ENCODE measurements around the gene TICRR.

The TICRR gene

DNA sequence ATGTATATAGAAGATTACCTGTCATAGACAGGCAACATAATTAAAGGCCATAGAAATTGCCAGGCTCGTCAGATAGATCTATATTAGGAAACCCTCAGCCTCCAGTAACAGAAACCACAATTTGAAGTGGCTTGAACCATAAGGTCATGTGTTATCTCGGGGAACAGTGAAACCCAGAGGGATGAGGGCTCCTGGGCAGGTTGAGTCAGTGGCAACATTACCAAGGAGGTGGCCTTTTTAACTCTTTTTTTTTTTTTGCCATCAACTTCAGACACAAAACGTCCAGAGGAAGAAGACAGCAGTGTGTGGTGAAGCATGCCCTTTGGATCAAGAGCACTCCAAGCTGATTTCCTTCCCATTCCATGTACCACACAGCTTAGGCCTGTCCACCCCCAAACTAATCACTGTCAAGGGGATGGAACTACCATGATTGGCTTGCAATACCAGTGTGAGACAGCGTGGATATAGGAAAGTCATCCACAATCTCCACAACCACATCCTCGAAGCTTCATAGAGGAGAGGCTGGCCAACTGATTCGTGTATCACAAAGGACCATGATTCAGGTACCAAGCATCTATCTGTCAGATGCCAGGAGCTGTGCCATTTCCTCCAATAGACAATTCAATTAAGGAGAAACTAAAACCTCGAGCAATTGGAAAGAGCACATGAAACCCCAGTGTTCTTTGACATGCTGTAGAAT, 81.0 kb downstream of the TICRR start:
- no peak for DNase-seq

DNA sequence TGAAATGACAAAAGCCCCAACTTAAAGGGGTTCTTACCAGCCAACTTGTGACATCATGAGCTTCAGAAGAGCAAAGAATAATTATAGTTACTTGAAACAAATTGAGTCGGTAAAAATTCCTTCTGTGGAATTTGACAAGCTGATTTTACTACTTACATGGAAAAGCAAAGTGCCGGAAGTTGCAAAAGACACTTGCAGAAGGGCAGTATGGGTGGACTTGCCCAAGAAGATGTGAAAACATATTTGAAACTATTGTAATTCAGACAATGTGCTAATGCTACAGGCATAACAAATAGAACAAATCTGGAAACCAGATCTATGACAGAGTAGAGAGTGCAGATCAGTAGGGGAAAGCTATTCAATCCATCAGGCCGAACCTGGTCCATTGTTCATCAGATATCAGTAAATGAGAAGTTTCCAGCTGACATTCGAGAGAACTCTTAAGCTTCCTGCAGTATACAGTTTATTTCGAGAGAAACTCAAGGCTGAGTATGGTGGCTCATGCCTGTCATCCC, 82.5 kb downstream of the TICRR start:
- DNase-seq, result no peak

DNA sequence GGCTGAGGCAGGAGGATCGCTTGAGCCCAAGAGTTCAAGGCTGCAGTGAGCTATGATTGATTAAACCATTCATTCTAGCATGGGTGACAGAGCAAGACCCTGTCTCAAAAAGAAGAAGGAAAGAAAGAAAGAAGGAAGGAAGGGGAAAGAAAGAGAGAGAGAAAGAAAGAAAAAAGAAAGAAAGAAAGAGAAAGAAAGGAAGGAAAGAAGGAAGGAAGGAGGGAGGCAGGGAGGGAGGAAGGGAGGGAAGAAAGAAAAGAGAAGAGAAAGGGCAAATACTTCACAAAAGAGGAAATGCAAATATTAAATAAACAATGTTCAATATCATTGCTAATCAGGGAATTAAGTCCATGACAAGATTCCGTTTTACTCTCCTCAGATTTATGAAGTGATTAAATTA, 84.0 kb downstream of the TICRR start:
- DNase-seq, result no peak

DNA sequence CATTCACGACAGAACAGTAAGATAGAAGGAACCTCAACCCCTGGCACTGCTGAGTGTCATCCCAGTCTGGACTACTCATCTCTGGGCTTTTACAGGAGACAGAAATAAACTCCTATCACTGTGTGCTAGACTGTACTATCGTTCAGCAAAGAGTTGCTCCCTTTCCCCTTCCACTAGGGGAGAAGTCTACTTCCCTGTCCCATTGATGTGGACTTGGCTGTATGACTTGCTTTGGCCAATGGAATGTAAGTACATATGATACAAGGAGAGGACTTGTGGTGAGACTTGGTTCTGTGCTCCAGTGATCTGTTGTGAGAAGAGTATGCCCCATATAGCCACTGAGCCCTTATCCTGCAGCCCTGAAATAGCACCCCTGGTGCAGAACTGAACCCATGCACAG, 85.3 kb downstream of the TICRR start:
- no peak for DNase-seq

DNA sequence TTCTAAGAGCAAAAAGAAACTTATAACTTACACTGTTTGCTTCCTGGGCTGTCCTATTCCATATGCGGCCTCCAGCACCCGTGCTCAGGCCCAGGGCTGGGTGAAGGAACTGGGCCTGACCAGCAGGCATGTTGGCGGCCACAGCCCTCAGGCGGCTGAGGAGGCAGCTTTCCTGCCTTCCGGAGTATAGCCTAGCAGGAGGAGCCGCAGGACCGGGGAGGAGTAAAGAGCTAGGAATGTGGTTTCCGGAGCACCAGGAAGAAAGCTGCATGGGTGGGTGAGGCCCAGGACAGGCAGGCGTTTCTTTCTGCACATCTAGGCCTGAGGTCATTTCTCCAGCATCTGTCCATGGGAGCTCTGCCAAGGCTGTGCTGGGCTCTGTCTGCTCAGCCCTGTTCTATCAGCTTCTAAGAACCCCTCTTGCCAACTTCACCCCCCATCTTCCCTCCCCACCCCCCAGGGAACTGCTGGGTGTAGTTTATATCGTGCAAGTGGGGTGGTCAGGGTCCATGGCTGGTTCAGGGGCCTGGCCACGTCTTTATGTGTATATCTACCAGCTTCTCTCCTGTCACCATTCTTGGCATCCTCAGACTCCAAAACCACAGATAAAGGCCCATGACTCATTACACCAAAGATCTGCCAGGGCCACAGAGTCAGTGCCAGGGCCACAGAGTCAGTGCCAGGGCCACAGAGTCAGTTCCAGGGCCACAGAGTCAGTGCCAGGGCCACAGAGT, 87.8 kb downstream of the TICRR start:
- no peak for DNase-seq

DNA sequence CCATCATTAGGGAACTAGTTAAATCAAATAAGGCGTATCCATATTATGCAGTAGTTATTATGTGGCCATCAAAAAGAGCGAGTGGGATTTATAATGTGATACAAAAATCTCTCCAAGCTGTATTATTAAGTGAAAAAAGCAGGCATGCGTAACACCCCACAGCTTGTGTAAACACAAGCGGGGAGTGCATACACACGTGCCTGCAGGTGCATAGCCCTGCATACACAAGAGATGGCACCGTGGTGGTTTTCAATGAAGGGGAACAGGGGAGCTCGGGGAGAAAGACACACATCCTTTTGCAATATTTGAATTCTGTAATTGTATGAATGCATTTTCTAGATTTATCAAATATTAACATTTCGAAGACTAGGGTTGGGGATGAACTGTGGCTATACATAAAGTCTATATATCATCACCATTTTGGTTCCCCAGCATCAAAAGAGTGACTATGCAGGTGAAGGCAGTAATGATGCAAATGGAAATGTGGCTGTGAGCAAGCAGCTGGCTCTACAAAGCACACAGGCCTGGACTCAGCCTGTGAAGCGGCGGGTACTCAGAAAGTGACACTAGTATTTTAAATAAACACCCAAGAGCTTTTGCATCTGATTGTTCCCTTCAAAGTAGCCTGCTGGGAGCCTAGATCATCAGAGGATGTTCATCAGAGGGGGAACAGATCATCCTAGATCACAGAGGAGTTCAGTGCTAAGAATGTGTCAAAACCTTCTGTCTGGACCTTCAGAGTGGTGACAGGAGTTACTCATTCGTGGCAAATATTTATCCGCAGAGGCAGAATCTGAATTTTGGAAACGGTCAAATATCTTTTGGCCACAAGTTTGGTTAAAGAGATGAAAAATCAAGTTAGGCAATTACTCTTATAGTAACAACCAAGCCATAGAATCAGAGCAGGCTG, 89.4 kb downstream of the TICRR start:
- DNase-seq, result no peak

DNA sequence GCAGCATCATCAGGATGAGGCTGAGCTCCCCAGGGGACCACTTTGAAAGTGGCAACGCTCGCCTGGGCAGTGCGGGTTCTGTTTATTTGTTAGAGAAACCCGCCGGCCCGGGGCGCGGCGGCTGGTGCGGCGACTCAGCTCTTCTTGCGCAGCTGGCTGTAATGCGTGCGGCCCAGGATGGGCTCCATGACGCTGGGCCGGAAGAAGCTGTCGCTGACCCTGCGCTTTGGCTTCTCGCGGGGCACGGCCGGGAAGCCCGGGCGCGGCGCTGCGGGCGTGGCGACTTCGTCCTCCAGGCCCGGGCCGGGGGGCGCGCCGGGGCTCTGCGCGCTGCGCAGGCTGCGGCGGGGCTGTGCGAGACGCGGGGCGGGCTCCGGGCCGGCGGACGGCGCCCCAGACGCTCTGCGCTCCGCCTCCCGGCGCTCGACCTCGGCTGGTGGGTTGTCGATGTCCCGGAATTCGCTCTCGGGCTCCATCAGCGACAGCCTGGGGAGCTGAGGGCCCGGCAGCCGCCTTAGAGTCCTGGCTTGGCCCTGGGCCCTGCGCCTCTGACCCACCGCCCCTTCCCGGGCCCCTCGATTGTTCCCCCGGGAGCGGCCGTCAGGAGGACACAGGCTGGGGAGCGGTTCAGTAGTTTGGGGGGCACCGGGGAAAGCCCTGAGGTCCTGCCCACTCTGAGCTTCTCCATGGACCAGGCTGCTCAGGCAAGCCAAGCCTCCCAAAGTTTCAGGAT, 90.3 kb downstream of the TICRR start:
- DNase-seq, result no peak

DNA sequence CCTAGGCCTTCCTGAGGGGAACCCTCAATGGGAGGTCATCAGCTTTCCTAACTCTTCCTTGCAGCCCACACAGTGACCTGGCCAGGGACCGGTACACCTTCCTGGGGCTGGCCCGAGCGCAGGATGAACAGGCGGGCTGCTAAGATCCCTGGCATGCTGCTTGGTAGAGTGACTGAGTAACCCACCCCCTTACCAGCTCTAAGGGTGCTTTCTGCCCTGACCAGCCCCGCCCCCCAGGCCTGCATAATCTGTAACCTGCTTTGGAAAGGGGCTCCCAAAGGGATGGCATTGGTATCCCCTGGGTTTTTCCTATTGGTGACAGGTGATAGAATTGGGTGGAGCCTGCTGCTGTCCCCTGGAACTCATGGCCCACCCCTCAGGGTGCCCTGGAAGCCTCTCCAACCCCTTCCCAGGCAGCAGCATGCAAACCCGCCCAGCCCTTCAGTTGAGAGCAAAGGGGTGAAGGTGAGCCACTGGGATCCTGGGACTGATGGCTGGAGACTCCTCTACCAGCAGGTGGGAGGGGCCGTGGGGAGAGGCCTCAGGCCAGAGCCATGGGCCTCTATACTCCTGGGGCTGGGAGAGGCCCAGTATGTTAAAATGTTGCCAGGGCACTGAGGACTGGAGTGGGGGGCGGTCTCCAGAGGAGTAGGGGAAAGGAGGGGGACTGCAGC, 91.1 kb downstream of the TICRR start:
- DNase-seq, result no peak

DNA sequence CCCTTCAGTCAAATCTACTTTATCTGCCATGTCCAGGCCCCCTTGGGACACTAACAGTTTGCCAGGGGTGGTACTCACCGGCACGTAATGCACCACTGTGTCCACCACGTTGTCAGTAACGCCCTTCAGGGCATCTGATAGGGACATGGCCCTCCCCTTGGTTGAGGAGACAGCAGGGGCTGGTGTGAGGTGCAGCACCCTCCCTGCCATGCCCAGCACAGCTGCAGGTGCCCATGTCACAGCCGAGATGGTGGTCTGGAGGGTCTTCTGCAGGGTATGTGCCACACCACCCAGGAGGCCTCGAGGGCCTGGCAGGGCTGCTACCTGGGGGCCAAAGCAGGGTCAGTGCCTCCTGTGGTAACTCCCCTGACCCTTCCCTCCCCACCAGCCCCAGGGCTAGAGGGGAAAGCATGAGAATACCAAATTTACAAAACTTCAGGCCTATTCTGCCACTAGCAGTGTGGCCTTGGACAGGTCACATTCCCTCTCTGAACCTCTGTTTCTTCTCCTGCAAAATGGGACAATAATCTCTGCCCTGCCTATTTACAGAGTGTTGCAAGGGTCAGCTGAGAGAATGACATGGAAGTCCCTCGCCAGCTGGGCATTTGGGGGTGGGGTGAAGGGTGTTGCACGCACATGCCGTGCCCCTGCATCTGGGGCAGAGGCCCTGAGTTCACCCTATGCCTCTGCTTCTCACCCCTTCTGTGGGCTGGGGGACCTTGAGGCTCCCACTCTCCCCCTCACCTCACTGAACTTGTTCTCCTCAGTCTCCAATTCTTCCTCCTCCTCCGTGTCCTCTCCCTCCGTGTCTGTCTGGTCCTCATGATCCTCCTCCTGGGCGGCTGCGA, 91.8 kb downstream of the TICRR start:
- DNase-seq, result no peak

DNA sequence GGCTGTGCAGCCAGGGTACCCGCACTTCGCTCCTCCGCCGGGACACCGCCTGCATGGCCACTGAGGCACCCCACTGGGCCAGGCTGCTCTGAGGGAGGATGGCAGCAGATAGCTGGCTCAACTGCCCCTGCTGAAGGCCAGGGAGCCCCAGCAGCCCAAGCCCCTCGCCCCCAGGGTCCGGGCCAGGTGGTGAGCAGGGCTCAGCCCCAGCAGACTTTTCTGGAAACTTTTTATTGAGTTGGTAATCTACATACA, 92.4 kb downstream of the TICRR start:
- no peak for DNase-seq

DNA sequence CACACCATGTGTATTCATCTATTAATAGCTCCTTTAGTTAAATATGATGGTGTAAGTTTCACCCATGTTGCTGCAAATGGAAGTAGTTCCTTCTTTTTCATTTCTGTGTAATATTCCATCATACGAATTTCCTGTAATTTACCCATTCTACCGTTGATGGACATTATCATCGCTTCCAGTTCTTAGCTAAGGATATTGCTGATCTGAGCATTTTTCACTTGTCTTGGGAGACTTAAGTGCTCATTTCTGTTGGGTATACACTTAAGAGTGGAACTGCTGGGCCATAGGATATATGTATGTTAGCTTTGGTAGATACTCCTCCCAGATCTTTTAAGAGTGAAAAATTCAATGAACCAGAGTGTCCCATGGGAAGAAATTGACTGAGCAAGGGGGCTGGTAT, 92.9 kb downstream of the TICRR start:
- DNase-seq, result no peak

DNA sequence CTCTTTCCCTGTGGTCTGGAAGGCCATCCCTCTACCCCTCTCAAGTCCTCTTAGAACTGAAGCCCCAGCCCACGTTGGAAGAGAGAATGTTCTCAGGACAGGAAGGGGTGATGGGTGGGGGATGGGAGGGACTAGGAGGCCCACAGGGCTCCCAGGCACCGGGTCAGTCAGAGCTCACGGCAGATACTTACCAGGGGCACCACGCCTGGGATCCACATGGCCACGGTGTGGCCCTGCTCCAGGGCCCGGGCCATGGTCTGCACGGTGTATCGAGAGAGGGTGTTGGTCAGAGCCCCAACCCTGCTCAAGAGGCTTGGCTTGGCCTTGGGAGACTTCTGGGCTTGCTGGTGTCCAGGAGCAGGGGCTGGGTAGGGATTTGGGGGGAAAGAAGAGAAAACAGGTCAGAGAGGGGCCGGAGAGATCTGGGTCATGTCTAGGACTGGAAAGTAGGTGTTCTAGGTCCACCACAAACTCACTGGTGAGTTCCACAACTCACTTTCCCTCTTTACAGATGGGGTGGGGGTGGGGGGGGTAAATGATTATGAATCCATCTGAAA, 94.1 kb downstream of the TICRR start:
- no peak for DNase-seq

DNA sequence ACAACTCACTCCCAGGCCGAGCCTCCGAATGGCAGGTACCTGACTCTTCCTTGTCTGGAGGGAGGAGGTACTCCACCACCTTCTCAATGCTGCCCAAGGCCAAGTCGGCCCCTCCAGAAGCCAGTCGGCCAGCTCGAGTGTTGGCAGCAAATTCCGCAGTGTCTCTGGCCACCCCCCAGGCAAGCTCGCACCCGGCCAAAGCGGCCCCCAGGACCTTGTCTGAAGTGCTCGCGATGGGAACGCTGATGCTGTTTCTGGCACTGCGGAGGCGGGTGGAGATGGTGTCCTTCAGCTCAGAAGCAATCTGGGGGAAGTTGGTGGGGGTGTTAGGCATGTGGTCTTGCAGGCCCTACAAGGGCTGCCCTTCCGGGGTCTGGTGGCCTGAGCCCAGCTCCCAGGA, 94.7 kb downstream of the TICRR start:
- DNase-seq, result no peak

DNA sequence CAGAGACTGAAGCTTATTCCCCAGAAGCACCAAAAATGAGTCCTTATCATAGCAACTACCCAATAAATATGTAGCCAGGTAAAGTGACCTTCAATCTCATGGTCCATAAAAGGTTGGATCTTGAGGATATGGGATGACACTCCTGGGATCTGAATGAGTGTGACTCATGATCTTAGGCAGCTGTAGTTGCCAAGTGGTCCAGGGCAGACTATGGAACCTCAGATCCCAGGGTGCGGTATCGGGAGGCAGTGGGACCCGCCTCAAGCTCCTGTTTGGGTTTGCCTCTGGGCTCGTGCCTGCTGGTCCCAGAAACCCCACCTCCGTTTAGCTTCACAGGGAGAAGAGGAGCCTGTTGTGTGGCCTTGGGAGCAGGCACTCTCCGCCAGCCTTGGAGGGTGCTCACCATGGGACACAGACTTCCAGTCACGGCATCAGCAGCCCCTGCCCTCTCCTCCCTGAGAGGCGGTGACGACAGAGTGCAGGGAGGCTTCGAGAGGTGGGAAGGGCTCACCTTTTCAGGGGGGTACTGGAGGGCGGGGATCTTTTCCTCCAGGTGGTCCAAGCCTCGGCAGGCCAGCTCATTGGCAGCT, 95.8 kb downstream of the TICRR start:
- DNase-seq, result no peak

DNA sequence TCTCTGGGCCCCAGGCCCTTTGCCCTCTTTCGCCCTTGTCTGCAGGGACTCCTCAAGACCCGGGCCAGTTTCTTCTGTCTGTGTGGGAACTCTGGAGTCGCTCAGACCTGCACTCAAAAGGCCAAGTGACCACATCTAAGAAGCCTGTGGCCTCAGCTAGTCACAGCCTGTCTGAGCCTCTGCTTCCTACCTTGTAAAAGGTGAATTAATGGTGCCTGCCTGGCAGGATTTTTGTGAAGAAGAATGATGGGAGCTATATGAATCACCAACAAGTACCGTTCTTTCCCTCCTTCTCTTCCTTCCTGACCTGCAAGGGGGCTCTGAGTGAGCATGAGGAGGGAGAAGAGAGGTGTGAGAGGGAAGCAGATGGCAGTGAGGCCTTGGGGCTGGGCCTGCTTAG, 96.4 kb downstream of the TICRR start:
- no peak for DNase-seq

DNA sequence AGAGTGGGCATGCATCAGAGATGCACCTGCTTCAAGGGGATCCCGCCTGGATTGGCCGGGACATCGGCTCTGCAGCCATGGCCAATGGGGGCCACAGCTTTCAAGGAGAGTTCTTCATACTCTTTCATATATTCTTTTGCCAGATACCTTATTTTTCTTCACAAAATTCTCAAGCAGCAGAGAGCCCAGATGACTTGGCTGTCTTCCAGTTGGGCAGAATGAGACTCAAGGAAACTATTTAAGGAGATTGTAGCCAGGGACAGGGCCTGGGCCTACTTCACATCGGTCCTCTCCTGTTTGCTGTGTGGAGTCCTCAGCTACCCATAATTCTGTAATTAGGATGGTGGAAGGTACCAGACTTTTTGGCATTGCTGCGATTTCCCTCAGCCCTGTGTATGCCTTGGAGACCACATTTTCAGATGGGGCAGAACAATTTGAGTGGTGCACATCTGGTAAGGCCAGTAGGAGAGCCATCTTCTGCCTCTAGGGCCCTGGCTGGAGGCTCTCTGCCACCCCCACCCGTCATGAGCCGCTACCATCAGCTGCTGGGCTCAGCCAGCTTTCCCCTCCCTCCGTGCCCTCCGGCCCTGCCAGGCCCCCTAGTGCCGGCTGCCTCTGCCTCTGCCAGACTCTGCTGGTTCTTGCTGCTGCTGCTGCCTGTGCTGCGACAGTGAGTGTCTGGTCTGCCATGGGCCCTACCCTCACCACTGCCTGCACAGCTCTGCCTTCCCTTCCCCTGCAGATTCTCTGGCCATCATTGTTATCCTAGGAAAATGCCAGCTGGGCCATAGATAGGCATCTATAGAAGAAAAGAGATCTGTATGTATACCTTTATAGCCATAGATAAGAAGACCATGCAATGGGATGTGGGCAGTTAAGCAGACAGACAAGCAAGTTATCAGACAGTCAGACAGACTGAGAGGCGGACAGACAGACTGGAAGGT, 97.2 kb downstream of the TICRR start:
- DNase-seq, result no peak

DNA sequence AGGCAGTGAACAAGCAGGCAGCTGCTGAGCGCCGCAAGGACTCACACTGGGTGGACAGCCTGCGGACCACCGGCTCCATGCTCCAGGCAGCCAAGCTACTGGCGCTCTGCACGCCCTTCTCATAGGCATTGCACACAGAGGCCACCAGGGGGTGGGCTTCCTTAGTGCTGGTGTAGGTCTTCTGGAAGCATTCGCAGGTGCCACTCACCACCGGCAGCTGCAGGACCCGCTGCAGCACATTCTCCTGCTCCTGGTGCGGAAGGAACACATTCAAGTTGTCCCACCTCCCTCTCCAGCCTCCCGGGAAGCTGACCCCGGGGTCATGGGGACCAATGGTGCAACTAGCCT, 97.9 kb downstream of the TICRR start:
- DNase-seq, result peak in 1 of 2 experiments; percentile 38

DNA sequence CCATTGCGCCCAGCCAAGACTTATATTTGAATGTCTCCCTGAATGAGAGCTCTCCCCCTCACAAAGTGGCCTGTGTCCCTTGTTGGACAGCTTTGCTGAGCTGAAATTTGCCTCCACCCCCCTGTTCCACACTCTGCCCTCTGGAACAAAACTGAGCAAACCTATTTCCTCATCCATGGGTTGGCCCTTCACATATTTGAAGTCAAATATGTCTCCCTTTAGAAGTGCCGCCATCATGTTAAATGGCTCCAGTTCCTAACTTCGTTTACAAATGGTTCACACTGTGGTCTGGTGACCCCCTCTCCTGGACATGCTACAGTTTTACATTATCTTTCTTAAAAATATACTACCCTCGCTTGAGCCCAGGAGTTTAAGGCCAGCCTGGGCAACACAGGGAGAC, 99.3 kb downstream of the TICRR start:
- DNase-seq, result no peak

DNA sequence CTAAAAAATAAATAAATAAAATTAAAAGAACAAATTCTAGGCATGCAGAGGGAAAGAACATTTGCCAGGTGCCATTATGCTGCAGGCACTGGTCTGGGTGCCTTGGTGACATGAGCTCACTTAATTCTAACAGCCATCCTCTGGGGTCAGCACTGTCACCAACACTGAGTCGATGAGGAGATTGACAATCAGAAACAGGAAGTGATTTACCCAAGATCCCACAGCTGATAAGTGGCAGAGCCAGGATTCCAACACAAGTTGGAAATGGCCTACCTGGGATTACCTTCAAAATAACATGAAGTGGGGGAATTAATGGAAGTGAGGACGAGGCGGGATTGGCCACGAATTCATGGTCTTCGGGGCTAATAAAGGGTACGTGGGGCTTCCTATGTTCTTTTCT, 100.3 kb downstream of the TICRR start:
- DNase-seq, result no peak

DNA sequence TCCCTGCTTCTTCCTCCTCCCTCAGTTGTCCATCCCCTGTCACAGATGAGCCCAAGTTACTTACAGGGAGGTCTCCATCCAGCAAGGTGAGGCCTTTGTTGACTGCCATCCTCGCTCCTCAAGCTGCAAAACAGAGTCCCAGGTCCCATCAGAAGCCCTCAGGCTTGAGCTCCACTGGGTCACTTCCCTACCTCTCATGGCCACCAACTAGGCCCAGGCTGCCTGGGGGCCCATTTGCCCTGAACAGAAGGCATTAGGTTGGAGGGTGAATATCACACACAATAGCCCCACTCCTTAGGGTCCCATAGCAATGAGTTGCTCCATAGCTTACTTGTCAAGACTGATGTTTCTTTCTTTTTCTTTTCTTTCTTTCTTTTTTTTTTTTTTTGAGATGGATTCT, 102.1 kb downstream of the TICRR start:
- DNase-seq, result no peak
